ENCODE measurements around the gene PLXNC1.

Gene PLXNC1

DNA sequence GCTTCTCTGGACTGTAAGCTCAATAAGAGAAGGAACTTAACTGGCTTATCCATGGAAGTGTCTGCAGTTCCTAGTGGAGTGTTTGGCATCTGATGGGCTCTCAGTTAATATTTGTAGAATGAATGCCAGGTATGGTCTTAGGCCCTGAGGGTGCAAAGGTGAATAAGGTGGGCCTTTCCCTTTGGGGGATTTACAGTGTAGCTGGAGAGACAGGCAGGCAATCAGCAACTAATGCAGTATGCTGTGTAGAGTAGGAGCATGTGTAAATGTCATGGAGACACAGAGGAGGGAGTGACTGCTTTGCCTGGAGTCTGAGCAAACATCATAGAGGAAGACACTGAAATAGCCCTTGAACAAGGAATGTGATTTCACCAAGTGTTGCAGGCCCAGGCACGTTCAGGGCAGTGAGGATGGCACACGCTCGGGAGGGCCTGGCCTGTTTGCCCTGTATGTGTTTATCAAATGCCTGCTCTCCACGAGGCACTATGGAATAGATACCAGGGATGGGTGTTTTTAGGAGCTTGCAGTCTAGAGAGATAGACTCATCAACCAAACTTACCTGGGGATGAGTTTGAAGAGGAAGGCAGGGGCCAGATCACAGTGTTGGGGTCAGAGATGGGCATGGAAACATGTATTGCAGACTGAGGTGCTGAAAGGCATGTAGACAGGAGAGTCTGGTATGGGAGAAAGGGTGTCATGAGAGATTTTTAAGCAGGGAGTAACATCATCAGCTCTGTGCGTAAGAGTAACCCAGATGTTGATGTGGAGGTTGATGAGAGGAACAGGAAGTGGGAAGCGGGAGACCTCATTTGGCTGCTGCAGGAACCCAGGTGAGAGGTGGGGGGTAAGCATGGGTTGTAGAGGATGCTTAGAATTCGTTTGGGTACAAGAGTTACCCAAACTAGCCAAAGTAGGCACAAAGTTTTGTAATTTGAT, 54.1 kb downstream of the PLXNC1 start:
- no peak overlapping the region for H3K4me3 ChIP-seq (ENCODE audit: low read depth, low read length)

DNA sequence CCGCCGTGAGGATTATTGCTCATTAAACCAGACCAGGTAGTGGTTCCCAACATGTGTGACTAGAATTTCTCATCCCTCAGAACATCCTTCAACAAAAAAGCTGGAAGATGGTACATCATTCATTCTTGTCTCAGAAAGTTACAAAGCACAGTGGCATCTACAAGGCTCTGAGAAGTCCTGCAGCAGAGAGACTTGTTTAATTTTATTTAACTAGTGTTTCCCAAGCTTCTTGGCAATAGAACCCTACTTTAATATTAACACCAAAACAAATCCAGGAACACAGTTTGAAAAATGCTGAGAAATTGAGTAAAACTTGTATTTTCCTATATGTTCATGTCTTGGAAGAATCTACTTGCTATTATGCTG, 54.8 kb downstream of the PLXNC1 start:
- H3K4me3 ChIP-seq (ENCODE audit: low read depth, low read length): no peak overlapping the region

DNA sequence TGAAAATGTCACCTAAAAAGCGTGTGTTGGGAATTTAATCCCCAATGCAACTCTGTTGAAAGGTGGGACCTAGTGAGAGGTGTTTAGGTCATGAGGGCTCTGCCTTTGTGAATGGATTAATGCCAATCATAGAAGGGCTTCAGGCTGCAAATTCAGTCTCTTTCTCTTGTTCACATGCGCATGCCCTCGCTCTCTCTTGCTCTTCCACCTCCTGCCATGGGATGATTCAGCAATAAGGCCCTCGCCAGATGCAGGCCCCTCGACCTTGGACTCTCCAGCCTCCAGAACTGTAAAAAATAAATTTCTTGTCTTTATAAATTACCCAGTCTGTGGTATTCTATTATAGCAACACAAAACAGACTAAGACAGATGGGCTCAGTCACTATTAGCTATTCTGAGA, 55.4 kb downstream of the PLXNC1 start:
- no peak overlapping the region for H3K4me3 ChIP-seq (ENCODE audit: low read depth, low read length)

DNA sequence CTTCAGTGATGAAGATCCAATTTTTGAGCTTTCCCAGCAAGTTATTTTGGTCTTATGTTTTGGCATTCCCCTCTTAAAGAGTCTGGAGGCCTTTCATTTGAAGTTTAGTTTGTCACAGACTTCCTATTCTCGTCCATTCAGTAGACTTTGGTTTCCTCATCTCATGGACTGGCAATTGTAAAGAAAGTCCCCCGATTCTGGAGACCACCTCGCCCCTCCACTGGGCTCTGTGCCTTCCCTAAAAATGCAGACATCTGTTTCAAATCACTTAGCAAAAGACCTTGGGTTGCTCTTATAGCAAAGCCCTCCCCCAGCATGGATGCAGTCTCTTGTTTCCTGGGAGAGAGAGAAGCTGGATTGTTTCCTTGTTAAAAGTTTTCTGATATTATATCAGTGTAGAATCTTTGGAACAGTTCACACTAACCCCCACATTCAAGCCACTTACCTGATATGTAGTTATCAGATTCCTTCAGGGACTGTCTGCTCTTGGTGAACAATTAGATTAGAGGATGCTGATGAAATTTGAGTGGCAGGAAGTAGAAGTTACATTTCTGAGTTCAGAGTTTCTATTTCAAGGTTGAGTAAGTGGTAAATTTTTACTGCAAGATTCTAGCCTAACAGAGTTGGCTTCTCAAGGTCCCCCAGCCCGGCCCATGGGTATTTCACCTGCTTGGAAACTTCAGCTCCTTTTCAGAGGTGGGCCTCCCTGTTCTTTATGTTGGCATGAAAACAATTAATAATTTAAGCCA, 56.3 kb downstream of the PLXNC1 start:
- no peak overlapping the region for H3K4me3 ChIP-seq (ENCODE audit: low read depth, low read length)

DNA sequence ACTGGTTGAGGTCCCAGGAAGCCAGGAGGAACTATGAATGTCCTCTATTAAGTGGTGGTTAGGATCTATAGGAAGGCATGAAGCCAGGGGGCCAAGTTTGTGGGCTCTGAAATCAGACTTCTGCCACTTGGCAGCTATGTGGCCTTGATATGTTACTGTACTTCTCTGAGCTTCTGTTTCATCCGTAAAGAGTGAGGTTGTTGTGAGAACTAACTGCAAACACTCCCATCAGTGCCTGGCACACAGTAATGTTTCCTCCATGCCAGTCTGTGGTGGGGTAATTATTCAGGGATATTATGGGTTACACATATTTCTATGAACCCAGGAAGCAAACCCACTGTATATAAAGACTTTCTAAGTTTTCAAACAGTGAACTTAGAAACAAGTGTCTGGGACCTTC, 57.4 kb downstream of the PLXNC1 start:
- H3K4me3 ChIP-seq (ENCODE audit: low read depth, low read length): no peak overlapping the region

DNA sequence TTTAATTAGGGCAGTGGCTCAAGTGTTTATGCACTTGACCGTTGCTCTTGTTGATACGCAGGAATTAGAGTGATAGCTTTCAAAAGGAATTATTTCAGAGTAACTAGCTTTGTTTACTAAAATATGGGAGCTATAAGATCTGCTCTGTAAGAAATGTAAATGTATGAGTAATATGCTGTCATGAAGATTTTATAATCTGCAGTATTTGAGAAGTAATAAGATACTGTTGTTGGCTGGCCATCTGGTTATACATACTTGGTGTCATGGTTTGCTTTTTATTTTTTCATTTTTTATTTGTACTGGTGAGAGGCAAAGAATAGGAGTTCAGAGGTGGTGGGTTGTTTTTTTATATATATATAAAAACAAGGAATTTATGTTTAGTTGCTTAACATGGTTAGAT, 58.5 kb downstream of the PLXNC1 start:
- no peak overlapping the region for H3K4me3 ChIP-seq (ENCODE audit: low read depth, low read length)

DNA sequence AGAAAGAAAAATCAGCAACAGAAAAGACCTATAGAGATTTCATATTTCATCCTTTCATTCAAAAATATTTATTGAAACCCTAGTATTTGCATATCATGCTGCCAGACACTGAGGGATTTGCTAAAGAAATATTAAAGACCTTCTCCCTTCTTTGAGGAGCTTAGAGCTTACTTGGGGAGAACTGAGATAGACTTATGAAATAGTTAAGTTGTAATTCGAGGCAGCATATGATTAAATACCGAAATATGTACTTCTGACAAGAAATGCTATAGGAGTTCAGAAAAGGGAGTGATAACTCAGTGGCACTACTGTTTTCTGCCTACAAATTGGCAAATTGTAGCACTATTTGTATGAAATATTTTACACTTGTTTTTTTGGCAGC, 59.1 kb downstream of the PLXNC1 start:
- H3K4me3 ChIP-seq (ENCODE audit: low read depth, low read length): no peak overlapping the region

DNA sequence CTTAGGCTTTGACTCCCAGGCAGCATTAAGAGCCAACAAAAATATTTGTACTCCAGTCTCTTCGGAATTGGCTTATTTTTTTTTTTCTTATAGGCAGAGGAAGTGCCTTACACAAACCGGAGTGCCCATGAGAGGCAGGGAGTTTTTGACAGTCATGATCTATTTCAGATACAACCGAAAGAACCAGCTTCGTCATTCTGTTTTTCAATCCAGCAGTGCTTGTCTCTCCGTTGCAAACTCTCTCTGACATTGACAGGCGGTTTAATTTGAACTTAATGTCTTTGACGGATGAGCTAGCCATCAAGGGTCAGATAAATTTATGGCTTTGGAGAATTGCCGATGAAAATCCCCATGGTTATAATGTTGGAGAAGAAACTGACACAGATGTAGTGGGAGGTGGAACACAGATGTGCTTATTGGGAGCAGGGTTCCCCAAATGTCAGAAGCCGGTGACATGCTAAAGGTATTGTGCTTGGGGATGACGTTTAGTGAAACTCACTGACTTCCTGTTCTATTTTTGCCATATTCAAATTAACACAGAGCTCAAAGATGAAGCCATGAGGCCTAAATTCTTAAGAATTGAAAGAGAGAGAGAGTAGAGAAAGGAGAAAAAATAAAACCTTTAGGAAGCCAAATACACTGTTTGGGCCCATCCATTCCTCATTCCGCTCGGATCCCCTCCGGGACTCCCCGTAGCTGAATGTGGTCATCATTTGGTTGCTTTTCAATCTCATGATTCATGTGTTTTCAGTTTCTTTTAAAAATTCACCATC, 59.7 kb downstream of the PLXNC1 start:
- H3K4me3 ChIP-seq (ENCODE audit: low read depth, low read length): no peak overlapping the region

DNA sequence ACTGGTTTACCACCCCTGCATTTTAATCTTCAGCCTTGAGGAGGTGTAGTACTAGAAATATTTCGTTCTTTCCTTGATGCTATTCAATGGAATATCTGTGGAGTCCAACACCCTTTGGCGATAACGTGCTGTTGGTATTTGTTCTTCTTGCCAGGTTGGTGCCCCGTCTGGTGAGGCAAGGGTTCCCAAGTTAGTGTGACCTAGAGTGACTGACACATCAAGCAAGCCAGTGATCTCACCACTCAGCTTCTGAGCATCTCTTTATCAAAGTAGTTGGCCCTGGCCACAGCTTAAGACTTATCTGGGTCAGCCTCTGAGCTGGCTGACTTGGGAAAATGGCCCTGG, 60.2 kb downstream of the PLXNC1 start:
- H3K4me3 ChIP-seq (ENCODE audit: low read depth, low read length): no peak overlapping the region

DNA sequence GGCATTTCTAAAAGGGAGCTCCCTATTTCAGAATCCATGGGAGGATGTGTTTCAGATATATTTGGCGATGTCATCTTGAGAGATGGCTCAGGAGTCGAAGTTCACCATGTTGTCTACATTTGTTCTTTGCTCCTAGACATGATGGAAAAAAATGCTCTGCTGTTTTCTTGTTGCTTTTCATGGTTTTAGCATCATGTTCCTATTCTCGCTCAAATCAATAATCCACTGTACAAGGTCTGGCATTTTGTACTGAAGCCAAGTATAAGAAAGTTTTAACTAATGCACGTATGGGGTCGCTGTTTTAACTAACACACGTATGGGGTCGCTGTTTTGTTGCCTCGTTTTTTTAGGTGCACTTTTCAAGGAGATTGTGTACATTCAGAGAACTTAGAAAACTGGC, 60.9 kb downstream of the PLXNC1 start:
- no peak overlapping the region for H3K4me3 ChIP-seq (ENCODE audit: low read depth, low read length)

DNA sequence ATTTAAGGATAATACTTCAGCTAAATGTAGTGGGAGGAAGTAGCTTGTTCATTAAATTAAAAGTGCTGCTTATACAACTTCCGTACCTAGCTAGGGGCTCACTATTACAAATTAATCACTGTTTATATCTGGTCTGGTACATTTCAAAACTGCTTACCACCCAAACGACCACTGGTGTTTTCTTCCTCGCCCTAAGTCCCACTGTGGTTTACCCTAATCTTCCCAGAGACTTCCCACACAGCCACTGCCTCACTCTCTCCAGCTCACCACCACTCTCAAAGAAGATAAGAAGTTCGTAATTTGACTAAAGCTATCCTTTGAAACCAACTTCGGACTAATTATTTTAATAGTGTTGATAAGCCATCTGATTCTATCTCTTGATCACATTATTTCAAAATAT, 62.6 kb downstream of the PLXNC1 start:
- no peak overlapping the region for H3K4me3 ChIP-seq (ENCODE audit: low read depth, low read length)

DNA sequence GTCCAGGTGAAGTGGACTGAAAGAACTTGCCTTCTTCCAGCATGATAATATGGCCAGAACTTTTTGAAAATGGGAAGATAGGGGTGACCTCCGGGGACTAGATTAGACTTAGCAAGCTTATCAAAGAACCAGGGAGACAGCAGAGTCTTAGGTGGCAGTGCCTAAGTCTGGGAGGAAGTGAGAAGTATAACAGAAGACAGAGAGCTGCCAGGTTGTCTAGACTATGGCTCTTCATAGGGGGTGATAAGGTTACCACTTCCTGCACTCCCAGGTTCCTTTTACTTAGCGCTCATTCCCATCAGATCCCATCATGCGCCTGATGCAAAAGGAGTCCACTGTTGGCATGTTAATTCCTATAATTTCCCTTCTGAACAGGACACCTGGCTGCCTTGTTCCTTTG, 69.9 kb downstream of the PLXNC1 start:
- no peak overlapping the region for H3K4me3 ChIP-seq (ENCODE audit: low read depth, low read length)

DNA sequence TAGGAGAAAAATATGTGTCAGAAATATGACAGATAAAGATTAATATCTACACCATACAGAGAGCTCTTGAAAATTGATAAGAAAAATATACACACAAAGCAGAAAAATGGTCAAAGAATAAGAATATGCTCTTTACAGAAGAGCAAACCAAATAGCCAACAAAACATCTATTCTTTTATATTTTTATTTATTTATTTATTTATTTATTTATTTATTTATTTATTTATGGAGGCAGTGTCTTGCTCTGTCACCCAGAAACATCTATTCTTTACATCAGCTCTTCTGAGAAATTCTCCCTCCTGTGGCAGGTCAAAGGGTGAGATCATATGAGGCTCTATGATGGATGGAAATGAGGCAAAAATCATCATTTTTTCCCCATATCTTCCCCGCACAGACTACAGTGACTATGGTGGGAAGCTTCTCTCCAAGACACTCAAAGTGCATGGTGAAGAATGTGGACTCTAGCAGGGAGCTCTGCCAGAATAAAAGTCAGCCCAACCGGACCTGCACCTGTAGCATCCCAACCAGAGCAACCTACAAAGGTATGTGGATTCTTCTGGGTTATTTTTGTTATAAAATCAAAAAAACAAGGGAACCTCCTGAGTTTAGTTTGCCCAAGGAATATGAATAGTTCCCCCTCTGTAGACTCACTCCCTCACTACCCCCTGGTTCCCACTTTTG, 71.4 kb downstream of the PLXNC1 start:
- H3K4me3 ChIP-seq (ENCODE audit: low read depth, low read length): no peak overlapping the region

DNA sequence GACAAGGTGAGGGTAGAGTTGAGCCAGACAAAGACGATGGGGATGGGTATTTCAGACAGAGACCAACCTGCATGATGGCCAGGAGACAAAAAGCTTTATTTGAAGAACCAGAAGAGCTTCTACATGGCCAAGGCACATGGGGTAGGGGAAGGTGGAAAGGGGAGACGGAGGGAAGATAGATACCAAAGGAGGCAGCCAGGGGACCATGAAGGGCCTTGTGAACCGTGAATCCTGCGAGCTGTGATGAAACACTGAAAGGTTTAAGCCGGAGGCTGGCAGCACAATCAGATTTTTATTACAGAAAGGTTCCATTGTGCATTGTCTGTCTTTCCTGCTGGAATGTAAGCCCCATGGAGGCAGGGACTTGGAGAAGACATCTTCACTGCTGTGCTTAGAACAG, 72.4 kb downstream of the PLXNC1 start:
- no peak overlapping the region for H3K4me3 ChIP-seq (ENCODE audit: low read depth, low read length)

DNA sequence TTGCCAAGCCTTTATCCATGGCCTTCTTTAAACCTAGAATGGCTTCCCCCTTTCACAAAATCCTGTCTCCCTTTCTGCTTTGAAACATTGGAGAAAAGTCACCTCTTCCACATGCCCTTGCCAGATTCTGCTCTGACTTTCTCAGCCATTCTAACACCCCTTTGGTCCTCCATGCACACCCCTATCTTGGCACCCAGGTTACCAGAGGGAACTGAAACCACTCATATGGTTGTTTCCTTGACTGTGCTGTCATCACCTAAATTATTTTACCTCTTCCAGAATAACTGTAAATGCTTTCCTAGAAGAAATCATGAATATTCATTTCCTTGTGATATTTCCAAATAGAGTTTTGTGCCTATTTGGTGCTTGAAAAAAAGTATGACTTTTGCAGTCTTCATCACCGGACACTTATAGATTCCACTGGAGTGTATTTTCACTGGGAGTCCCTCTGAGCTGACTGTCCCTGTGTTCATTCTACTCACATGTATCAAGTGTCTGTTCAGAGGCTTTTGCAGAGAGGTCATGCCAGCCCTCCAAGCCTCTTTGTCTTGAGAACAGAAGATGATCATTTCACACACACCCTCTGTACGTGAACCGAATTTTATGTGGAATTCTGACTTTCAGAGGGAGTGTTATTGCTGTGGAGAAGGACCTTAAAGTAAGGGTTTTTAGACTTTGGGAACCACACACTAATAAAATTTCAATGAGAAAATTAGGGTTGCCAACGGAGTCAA, 74.1 kb downstream of the PLXNC1 start:
- H3K4me3 ChIP-seq (ENCODE audit: low read depth, low read length): no peak overlapping the region

DNA sequence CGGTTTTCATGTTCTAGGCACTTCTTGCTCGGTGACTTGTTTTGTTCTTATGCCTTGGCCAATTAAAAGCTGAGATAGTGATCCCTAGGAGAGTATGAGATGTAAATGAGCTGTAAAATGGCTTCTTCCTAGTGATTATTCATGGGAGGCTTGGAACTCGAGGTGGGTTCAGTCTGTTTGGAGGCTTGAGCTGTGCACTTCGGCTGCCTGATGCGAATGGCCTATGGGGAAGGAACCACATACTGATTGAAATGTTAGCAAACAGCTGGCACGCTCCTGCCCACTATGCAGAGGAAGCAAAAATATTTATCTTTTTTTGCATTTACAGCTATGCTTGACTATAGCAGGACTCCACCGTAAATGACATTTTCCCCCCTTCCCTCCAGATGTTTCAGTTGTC, 75.5 kb downstream of the PLXNC1 start:
- no peak overlapping the region for H3K4me3 ChIP-seq (ENCODE audit: low read depth, low read length)

DNA sequence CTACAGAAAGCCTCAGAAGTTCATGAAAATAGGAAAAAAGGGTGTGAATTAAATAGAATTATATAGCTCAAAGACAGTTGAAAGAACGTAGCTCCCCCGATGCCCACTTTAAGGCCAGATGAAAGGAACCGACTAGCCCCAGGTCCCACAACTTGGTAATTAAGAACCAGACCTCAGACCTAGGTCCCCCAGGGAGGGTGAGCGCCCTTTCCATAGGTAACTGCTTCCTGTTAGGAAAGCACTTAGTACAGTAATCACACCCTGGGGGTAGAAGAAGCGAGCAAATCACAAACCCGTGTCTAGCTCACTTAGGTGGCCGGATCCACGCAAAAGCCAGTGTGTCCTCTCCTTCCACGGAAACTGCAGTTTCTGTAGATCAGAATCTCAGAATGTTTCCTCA, 77.1 kb downstream of the PLXNC1 start:
- no peak overlapping the region for H3K4me3 ChIP-seq (ENCODE audit: low read depth, low read length)

DNA sequence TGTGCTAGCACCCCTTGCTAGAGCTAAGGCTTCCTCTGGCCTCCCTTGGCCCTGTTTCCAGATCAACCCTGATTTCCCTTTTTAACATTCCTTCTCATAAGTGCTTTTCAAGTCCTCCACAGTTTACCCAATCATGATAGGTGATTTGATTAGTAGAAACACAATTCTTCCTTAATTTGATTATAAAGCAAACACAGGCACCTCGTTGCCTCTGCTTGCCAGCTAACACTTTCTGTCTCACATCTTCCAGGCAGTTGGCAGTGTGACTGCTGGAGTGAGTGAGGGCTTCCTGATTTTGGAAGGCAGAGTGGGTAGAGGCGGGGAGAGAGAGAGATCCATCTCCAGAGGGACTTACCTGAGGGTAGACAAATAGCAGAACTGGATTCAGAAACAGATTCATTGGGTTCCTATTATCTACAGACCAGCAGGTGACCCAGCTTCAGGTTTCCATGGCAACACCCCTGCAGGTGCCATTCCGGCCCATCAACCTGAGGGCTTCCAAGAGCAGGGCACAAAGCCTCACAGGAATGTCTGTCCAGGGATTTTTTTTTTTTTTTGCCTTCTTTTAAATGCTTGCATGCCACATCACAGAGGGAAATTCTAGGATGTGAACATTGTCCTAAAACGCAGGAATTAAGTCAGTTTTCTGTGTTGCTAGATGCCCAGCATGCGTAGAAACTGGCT, 77.7 kb downstream of the PLXNC1 start:
- no peak overlapping the region for H3K4me3 ChIP-seq (ENCODE audit: low read depth, low read length)

DNA sequence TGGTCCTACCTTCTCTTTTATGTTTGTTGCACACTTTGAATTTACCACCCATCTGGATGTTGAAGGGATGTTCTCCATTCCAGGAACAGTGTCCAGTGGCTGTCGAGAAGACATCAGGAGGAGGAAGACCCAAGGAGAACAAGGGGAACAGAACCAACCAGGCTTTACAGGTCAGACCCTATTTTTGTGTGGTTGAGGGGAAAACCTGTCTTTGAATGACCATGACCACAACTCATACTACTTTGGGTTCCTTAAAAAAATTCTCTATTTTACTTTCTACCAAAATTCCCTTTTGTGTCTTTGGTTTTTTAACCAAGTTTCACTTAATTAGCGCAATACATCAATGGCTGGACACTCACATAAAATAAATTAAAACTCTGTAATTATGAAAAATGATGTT, 78.7 kb downstream of the PLXNC1 start:
- no peak overlapping the region for H3K4me3 ChIP-seq (ENCODE audit: low read depth, low read length)

DNA sequence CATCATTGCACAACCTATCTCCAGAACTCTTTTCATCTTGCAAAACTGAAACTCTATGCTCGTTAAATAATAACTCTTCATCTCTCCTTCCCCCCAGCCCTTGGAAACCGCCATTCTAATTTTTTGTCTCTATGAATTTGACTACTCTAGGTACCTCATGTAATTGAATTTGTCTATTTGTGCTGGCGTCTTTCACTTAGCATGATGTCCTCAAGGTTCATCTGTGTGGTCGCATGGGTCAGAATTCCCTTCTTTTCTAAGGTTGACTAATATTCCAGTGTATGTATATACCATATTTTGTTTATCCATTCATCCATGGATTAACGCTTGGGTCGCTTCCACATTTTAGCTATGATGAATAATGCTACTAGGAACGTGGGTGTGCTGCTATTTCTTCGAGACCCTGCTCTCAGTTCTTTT, 80.1 kb downstream of the PLXNC1 start:
- no peak overlapping the region for H3K4me3 ChIP-seq (ENCODE audit: low read depth, low read length)

Measured in iPS-11a (cell line).